HG02610 (cell line): ENCODE results near the gene DDAH2.

Experiments
- ATAC-seq: cut with Tn5 transposase; IDR thresholded peaks from one replicate; pipeline ENCODE4 v1.9.1; 2021; ENCODE audit warnings: mild to moderate bottlenecking, moderate library complexity; ENCODE audit not compliant: unreplicated experiment

The DDAH2 gene

GRCh38 chr6:31762356-31762755, 33.3 kb upstream of the DDAH2 start, which contains the start of gene SAPCD1:
Gene SAPCD1, plus strand, starts transcription at chr6:31762656. Its CDS starts 399 bp downstream, at chr6:31763055.
- ATAC-seq: no peak

GRCh38 chr6:31761343-31761742, 32.2 kb upstream of the DDAH2 start:
- no peak for ATAC-seq

GRCh38 chr6:31760790-31761189, 31.7 kb upstream of the DDAH2 start:
- ATAC-seq: no peak

GRCh38 chr6:31758281-31758680, 29.2 kb upstream of the DDAH2 start:
- ATAC-seq: no peak

GRCh38 chr6:31752739-31753319, 23.7 kb upstream of the DDAH2 start:
- ATAC-seq: no peak

- no peak for ATAC-seq
Measured at GRCh38 chr6:31750411-31751022, 21.4 kb upstream of the DDAH2 start.

- ATAC-seq: no peak
Measured at GRCh38 chr6:31749301-31750036, 20.4 kb upstream of the DDAH2 start.

GRCh38 chr6:31744422-31744821, 15.3 kb upstream of the DDAH2 start:
- ATAC-seq: no peak

- no peak for ATAC-seq
Measured at GRCh38 chr6:31742894-31743293, 13.8 kb upstream of the DDAH2 start.

- no peak for ATAC-seq
Measured at GRCh38 chr6:31741815-31742214, 12.7 kb upstream of the DDAH2 start.

- no peak for ATAC-seq
Measured at GRCh38 chr6:31740397-31741223, 11.5 kb upstream of the DDAH2 start.

GRCh38 chr6:31739639-31740396, 10.7 kb upstream of the DDAH2 start, which contains the start of gene MSH5:
Gene MSH5, plus strand, starts transcription at chr6:31740005. Its CDS starts 462 bp downstream, at chr6:31740467.
- ATAC-seq: peak; percentile 76

- ATAC-seq: peak; percentile 23
Measured at GRCh38 chr6:31737991-31738979, 9.2 kb upstream of the DDAH2 start.

GRCh38 chr6:31737315-31737990, 8.4 kb upstream of the DDAH2 start:
- no peak for ATAC-seq

- ATAC-seq: no peak
Measured at GRCh38 chr6:31736768-31737314, 7.7 kb upstream of the DDAH2 start.

- ATAC-seq: no peak
Measured at GRCh38 chr6:31736021-31736767, 7.1 kb upstream of the DDAH2 start, which contains the start of gene CLIC1. Gene CLIC1, minus strand, starts transcription at chr6:31736530. Its CDS starts 230 bp downstream, at chr6:31736300.

GRCh38 chr6:31734821-31735406, 5.8 kb upstream of the DDAH2 start:
- ATAC-seq: peak; percentile 34
